A549 (cell line): Measurements from ENCODE around the gene ASPHD2. TPM values are rescaled to one million over a fixed set of nuclear protein-coding genes. Genes with fewer than 3 reads are reported as not detected.
A peak's percentile ranks its signal among the peaks of the same experiment; 100 is the strongest.

Experiments
- ATAC-seq, 2 experiments: fragments of 200-7000 bp in 1 of 2; fragments of >200 bp in 1 of 2; cut with Nextera tagmentation in 1 of 2; cut with Tn5 transposase in 1 of 2; 3 replicates each; pipeline versions ENCODE4 v1.8.0 to v1.9.1; 2018 to 2020; ENCODE audit warnings: mild to moderate bottlenecking in 1 of 2, moderate library complexity in 1 of 2
- CTCF ChIA-PET: fragments of 300-600 bp; sonication (Branson Sonifier 250); formaldehyde crosslinking; extraction: SDS; loops from one replicate; lab custom pipeline; 2021; ENCODE audit warnings: antibody characterized with exemption, inconsistent platforms; lab: Yijun Ruan, JAX
- POLR2A ChIA-PET: fragments of 350-600 bp; formaldehyde crosslinking; extraction: SDS; loops from one replicate; lab custom pipeline; 2021; ENCODE audit warnings: antibody characterized with exemption, inconsistent platforms; lab: Yijun Ruan, JAX
- DNase-seq, 2 experiments: peaks; one replicate each; pipeline versions ENCODE4 v3.0.0 to v3.0.0-alpha.2; 2011 to 2016; ENCODE audit warnings: low read depth in 1 of 2, low spot score in 1 of 2
- FAIRE-seq: peaks from 2 replicates; lab custom pipeline; 2011; peaks lifted over from hg19 to GRCh38; lab: Jason Lieb, UNC
- H3K27ac ChIP-seq, 2 experiments: fragments of >200 bp; sonication (Bioruptor Twin); formaldehyde crosslinking; 3 replicates each; pipeline ENCODE4 v1.5.1; 2016 to 2017
- H3K4me1 ChIP-seq: fragments of >200 bp; sonication (Bioruptor Twin); formaldehyde crosslinking; 3 replicates; pipeline ENCODE4 v1.6.1; 2016
- H3K4me2 ChIP-seq: fragments of >200 bp; sonication (Bioruptor Twin); formaldehyde crosslinking; 3 replicates; pipeline ENCODE4 v1.6.1; 2016
- H3K4me3 ChIP-seq: fragments of >200 bp; sonication (Bioruptor Twin); formaldehyde crosslinking; 3 replicates; pipeline ENCODE4 v1.5.1; 2016
- H3K9me3 ChIP-seq: fragments of >200 bp; sonication (Bioruptor Twin); formaldehyde crosslinking; 3 replicates; pipeline ENCODE4 v1.6.1; 2016
- BHLHE40 ChIP-seq: IDR thresholded peaks from 2 replicates; pipeline ENCODE4 v1.6.1; 2012; ENCODE audit warnings: low read depth, low read length, inconsistent platforms
- CBX2 ChIP-seq: fragments of 200-600 bp; sonication (generic); IDR thresholded peaks from 2 replicates; pipeline ENCODE4 v1.6.1; 2016; ENCODE audit warnings: low read depth, mild to moderate bottlenecking, borderline replicate concordance
- CHD2 ChIP-seq: fragments of 150-350 bp; IDR thresholded peaks from 2 replicates; pipeline ENCODE4 v1.6.1; 2014; ENCODE audit warnings: low read length; ENCODE audit not compliant: partially characterized antibody
- CHD4 ChIP-seq: fragments of 200-600 bp; sonication (generic); IDR thresholded peaks from 2 replicates; pipeline ENCODE4 v1.6.1; 2016; ENCODE audit warnings: antibody characterized with exemption, mild to moderate bottlenecking, borderline replicate concordance
- EHF ChIP-seq: fragments of 250-450 bp; sonication (Bioruptor Pico); IDR thresholded peaks from 2 replicates; pipeline ENCODE4 v1.5.0; 2020; ENCODE audit warnings: mild to moderate bottlenecking
- FOSB ChIP-seq: fragments of 250-450 bp; sonication (Bioruptor Pico); IDR thresholded peaks from 2 replicates; pipeline ENCODE4 v1.5.0; 2020; ENCODE audit warnings: mild to moderate bottlenecking, moderate library complexity
- FOSL2 ChIP-seq, 2 experiments: fragments of 450-650 bp in 1 of 2; fragments of >200 bp in 1 of 2; sonication (Bioruptor Twin) in 1 of 2; formaldehyde crosslinking; IDR thresholded peaks; 2 replicates each; pipeline versions ENCODE4 v1.5.0 to v1.6.1; 2016 to 2020; ENCODE audit warnings: mild to moderate bottlenecking in 1 of 2, moderate library complexity in 1 of 2
- HDAC2 ChIP-seq: fragments of 200-600 bp; sonication (generic); IDR thresholded peaks from 2 replicates; pipeline ENCODE4 v1.6.1; 2016
- HOXB13 ChIP-seq: fragments of 250-450 bp; sonication (Bioruptor Pico); IDR thresholded peaks from 2 replicates; pipeline ENCODE4 v1.5.0; 2020; ENCODE audit warnings: low read depth, mild to moderate bottlenecking, moderate library complexity
- JUNB ChIP-seq: fragments of >200 bp; sonication (Bioruptor Twin); formaldehyde crosslinking; IDR thresholded peaks from 2 replicates; pipeline ENCODE4 v1.6.1; 2016
- KDM1A ChIP-seq: fragments of 200-600 bp; sonication (generic); IDR thresholded peaks from 2 replicates; pipeline ENCODE4 v1.6.1; 2016; ENCODE audit warnings: low read depth, mild to moderate bottlenecking
- KDM5A ChIP-seq: fragments of 200-600 bp; sonication (generic); IDR thresholded peaks from 2 replicates; pipeline ENCODE4 v1.6.1; 2016; ENCODE audit warnings: antibody characterized with exemption, mild to moderate bottlenecking
- NFE2L2 ChIP-seq: fragments of 150-350 bp; conservative IDR thresholded peaks from 2 replicates; pipeline ENCODE4 v1.6.1; 2014; ENCODE audit warnings: low read length
- NPAS2 ChIP-seq: fragments of 250-450 bp; sonication (Bioruptor Pico); IDR thresholded peaks from 2 replicates; pipeline ENCODE4 v1.8.0; 2022; ENCODE audit warnings: mild to moderate bottlenecking, moderate library complexity, borderline replicate concordance
- NR3C1 ChIP-seq: fragments of >200 bp; sonication (Bioruptor Twin); formaldehyde crosslinking; IDR thresholded peaks from 3 replicates; pipeline ENCODE4 v1.6.1; 2017
- PHF8 ChIP-seq: fragments of 200-600 bp; sonication (generic); IDR thresholded peaks from 2 replicates; pipeline ENCODE4 v1.6.1; 2016; ENCODE audit warnings: low read depth, mild to moderate bottlenecking, antibody characterized with exemption, moderate library complexity, borderline replicate concordance
- POLR2A ChIP-seq: IDR thresholded peaks from 2 replicates; pipeline ENCODE4 v1.6.1; 2012; ENCODE audit warnings: mild to moderate bottlenecking, low read length
- RARB ChIP-seq: fragments of 250-450 bp; sonication (Bioruptor Pico); IDR thresholded peaks from 2 replicates; pipeline ENCODE4 v1.8.0; 2021; ENCODE audit warnings: mild to moderate bottlenecking, moderate library complexity
- RCOR1 ChIP-seq: fragments of 150-350 bp; IDR thresholded peaks from 2 replicates; pipeline ENCODE4 v1.6.1; 2014; ENCODE audit warnings: antibody characterized with exemption, low read length, low read depth
- RFX5 ChIP-seq: fragments of 450-650 bp; IDR thresholded peaks from 2 replicates; pipeline ENCODE4 v1.7.1; 2014; ENCODE audit warnings: antibody characterized with exemption, mild to moderate bottlenecking, moderate library complexity
- RNF2 ChIP-seq: fragments of 200-600 bp; sonication (generic); IDR thresholded peaks from 2 replicates; pipeline ENCODE4 v1.6.1; 2016; ENCODE audit warnings: low read depth, mild to moderate bottlenecking, antibody characterized with exemption, moderate library complexity, borderline replicate concordance
- ZFP36 ChIP-seq: fragments of 450-650 bp; IDR thresholded peaks from 2 replicates; pipeline ENCODE4 v1.6.1; 2014; ENCODE audit warnings: borderline replicate concordance; ENCODE audit not compliant: partially characterized antibody
- ZNF302 ChIP-seq: fragments of 250-450 bp; sonication (Bioruptor Pico); IDR thresholded peaks from 2 replicates; pipeline ENCODE4 v1.9.0; 2021; ENCODE audit warnings: inconsistent platforms, mild to moderate bottlenecking, moderate library complexity
- WGBS: methylation state at CpG from one replicate; pipeline ENCODE4 v1.1.6; 2017; ENCODE audit errors: missing lambda C conversion rate; 5-methylcytosine and 5-hydroxymethylcytosine counted together
- polyA plus RNA-seq, 4 experiments: library from polyadenylated mRNA; depleted of rRNA in 3 of 4; stranded (reverse); fragments of >200 nt; fragmentation: RNase III in 1 of 4; extraction: RNeasy Plus Mini Kit Qiagen cat#74134 plus additional on column Dnase treatment in 1 of 4; gene quantifications; 2 replicates in 3 of 4; 3 replicates in 1 of 4; pipeline ENCODE4 v1.2.3, GENCODE V29; 2011 to 2017
- TF ChIP-seq, protein P1 (sequence below): fragments of >200 bp; sonication (Bioruptor Twin); formaldehyde crosslinking; IDR thresholded peaks from 3 replicates; pipeline ENCODE4 v1.5.1; 2016
- TF ChIP-seq, protein P2 (sequence below): fragments of 250-450 bp; sonication (Bioruptor Pico); IDR thresholded peaks from 2 replicates; pipeline ENCODE4 v1.5.0; 2020; ENCODE audit warnings: low read depth, mild to moderate bottlenecking, moderate library complexity
- TF ChIP-seq, protein P3 (sequence below): fragments of 150-350 bp; IDR thresholded peaks from 2 replicates; pipeline ENCODE4 v1.6.1; 2014; ENCODE audit warnings: low read depth, mild to moderate bottlenecking, low read length
- TF ChIP-seq, protein P4 (sequence below): fragments of >200 bp; sonication (Bioruptor Twin); formaldehyde crosslinking; IDR thresholded peaks from 3 replicates; pipeline ENCODE4 v1.6.1; 2016
- TF ChIP-seq, protein P5 (sequence below): fragments of >200 bp; sonication (Bioruptor Twin); formaldehyde crosslinking; IDR thresholded peaks from 2 replicates; pipeline ENCODE4 v1.6.1; 2016

The ASPHD2 gene
- polyA plus RNA-seq, 2 of the 4 experiments (the other 2 are of a cell fraction) = 0.84 to 1.3 TPM

DNA sequence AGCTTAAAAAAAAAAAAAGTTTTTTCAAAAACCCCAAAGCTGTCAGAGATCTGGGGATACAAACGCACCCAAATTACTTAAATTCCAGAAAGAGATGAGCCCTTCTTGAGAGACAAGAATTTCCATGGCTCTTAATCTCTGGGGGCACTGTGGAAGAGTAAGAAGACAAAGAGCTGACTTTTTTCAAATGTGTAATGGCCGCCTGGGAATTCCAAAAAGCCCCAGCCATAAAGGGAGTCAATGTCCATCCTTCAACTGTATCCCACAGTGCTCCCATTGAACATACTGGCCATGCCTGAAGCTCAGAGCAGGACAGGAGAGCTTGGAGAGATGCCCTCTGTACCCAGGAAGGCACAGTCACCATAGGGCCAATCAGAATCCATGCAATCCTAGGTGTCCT lies 37.4 kb upstream of the ASPHD2 start:
- POLR2A ChIA-PET = no interaction called here

DNA sequence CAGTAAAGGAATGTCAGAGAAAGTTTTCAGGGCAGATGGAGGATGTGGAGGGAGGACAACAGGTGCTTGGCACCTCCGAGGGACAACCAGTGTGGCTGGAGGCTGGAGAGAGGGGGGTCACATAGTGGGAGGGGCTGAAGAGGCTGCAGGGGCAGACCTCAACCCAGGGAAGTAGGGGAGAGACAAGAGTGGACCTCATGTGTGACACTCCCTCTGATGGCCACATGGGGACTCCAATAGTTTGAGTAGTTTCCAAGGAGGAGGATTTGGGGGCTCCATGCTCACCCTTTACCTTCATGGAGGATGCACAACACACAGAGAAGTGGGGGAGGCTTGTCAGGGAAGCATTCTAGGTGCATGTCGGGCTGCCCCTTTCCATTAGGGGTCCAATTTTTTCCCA lies 35.1 kb upstream of the ASPHD2 start:
- Histone ChIP-seq H3K4me2 (no peak overlapping the region), H3K27ac (no peak overlapping the region), H3K9me3 (no peaks in the 10 kb centered on the region), H3K4me3 (no peak overlapping the region), H3K4me1 (no peaks in the 10 kb centered on the region)
- CTCF ChIA-PET = interaction anchor here (0.5 kb wide), 1 partner anchor 25 kb away, joined by 3 read pairs; no protein-coding TSS in a partner anchor
- 0% methylated on average over 2 of the region's 2 CpGs for WGBS
- POLR2A ChIA-PET = no interaction called here
- ATAC-seq (0 out of 6 replicates have a peak, but pooled peaks have one; percentile 40 to 50), DNase-seq (no peak), FAIRE-seq (no peak)
- TF ChIP-seq JUNB (no peak), HDAC2 (no peak), RNF2 (no peak), ZFP36 (no peak), BHLHE40 (no peak), RFX5 (no peak), CHD4 (no peak), FOSL2 (IDR thresholded peaks at IDR 0.05) (no peak), FOSL2 (CRISPR knock-in tag; IDR thresholded peaks at IDR 0.05) (no peak), RARB (CRISPR knock-in tag) (no peak), RCOR1 (no peak), NFE2L2 (no peak), NPAS2 (no peak), POLR2A (no peak), NR3C1 (no peak), EHF (CRISPR knock-in tag) (no peak), KDM1A (no peak)
- TF ChIP-seq, protein P1, sequence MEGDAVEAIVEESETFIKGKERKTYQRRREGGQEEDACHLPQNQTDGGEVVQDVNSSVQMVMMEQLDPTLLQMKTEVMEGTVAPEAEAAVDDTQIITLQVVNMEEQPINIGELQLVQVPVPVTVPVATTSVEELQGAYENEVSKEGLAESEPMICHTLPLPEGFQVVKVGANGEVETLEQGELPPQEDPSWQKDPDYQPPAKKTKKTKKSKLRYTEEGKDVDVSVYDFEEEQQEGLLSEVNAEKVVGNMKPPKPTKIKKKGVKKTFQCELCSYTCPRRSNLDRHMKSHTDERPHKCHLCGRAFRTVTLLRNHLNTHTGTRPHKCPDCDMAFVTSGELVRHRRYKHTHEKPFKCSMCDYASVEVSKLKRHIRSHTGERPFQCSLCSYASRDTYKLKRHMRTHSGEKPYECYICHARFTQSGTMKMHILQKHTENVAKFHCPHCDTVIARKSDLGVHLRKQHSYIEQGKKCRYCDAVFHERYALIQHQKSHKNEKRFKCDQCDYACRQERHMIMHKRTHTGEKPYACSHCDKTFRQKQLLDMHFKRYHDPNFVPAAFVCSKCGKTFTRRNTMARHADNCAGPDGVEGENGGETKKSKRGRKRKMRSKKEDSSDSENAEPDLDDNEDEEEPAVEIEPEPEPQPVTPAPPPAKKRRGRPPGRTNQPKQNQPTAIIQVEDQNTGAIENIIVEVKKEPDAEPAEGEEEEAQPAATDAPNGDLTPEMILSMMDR = no peak
- TF ChIP-seq, protein P2, sequence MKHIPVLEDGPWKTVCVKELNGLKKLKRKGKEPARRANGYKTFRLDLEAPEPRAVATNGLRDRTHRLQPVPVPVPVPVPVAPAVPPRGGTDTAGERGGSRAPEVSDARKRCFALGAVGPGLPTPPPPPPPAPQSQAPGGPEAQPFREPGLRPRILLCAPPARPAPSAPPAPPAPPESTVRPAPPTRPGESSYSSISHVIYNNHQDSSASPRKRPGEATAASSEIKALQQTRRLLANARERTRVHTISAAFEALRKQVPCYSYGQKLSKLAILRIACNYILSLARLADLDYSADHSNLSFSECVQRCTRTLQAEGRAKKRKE (CRISPR knock-in tag) = no peak

More for the DNA sequence above, 37.4 kb upstream of the ASPHD2 start:
- WGBS = 15% methylated on average over 2 of the region's 2 CpGs
- no peak for ATAC-seq
- FAIRE-seq = no peak
- Histone ChIP-seq H3K9me3 (no peaks in the 10 kb centered on the region), H3K4me1 (no peaks in the 10 kb centered on the region), H3K27ac (no peak overlapping the region), H3K4me2 (no peak overlapping the region), H3K4me3 (no peak overlapping the region)
- TF ChIP-seq ZFP36 (no peak), KDM5A (no peak), CBX2 (no peak), FOSB (no peak)
- TF ChIP-seq, protein P3, sequence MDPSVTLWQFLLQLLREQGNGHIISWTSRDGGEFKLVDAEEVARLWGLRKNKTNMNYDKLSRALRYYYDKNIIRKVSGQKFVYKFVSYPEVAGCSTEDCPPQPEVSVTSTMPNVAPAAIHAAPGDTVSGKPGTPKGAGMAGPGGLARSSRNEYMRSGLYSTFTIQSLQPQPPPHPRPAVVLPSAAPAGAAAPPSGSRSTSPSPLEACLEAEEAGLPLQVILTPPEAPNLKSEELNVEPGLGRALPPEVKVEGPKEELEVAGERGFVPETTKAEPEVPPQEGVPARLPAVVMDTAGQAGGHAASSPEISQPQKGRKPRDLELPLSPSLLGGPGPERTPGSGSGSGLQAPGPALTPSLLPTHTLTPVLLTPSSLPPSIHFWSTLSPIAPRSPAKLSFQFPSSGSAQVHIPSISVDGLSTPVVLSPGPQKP = no peak
- no peak for DNase-seq
- CTCF ChIA-PET = interaction anchor here (0.7 to 2.3 kb wide), 4 partner anchors 12 to 69 kb away, joined by 3 to 14 read pairs (median 6); no protein-coding TSS in a partner anchor

DNA sequence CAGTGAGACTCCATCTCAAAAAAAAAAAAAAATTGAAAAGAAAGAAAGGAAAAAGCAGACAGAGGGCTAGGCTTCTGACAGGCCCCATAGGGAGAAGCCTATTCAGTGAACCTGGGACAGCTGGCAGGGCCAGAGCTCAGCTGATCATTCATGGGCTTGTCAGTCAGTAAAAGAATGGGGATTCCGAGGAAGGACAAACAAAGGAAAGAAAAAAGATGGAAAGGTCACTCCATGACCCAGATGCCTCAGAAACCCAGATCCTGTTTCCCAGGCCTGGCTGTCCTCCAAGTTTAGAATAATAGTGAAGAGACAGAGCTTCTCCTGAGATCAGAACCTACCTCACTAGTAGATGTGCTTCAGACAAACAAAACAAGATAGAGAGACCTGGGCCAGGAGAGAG lies 34.3 kb upstream of the ASPHD2 start:
- no peaks in the 10 kb centered on the region for H3K9me3 ChIP-seq
- H3K4me1 ChIP-seq = no peaks in the 10 kb centered on the region
- ChIA-PET POLR2A (no interaction called here), CTCF (interaction anchor here (0.6 to 8.5 kb wide), 5 partner anchors 10 to 234 kb away, joined by 3 to 85 read pairs (median 6); no protein-coding TSS in a partner anchor)
- no peak overlapping the region for H3K27ac ChIP-seq
- TF ChIP-seq NPAS2 = no peak
- no peak for TF ChIP-seq HDAC2
- no peak for TF ChIP-seq RFX5
- TF ChIP-seq RNF2 = no peak
- TF ChIP-seq, protein P4, sequence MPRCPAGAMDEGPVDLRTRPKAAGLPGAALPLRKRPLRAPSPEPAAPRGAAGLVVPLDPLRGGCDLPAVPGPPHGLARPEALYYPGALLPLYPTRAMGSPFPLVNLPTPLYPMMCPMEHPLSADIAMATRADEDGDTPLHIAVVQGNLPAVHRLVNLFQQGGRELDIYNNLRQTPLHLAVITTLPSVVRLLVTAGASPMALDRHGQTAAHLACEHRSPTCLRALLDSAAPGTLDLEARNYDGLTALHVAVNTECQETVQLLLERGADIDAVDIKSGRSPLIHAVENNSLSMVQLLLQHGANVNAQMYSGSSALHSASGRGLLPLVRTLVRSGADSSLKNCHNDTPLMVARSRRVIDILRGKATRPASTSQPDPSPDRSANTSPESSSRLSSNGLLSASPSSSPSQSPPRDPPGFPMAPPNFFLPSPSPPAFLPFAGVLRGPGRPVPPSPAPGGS = no peak
- no peak for TF ChIP-seq HOXB13 (CRISPR knock-in tag)
- TF ChIP-seq, protein P5, sequence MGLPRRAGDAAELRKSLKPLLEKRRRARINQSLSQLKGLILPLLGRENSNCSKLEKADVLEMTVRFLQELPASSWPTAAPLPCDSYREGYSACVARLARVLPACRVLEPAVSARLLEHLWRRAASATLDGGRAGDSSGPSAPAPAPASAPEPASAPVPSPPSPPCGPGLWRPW = no peak
- TF ChIP-seq BHLHE40 = no peak
- no peak for TF ChIP-seq ZNF302 (CRISPR knock-in tag)
- TF ChIP-seq CHD2 = no peak
- TF ChIP-seq, protein P3 = no peak
- no peak for TF ChIP-seq NR3C1
- TF ChIP-seq PHF8 = no peak
- TF ChIP-seq JUNB = no peak
- TF ChIP-seq, all 56 proteins: peak for 0
- H3K4me3 ChIP-seq = no peak overlapping the region
- FAIRE-seq = no peak
- ATAC-seq = no peak
- 5% methylated on average over 1 of the region's 1 CpG for WGBS
- no peak overlapping the region for H3K4me2 ChIP-seq
- DNase-seq = no peak
